PC-3 (cell line): ENCODE results near the gene GNPTG.

Source experiments
- CTCF ChIP-seq: fragments of 300-600 bp; sonication (generic); conservative IDR thresholded peaks from 2 replicates; pipeline ENCODE4 v1.5.1; 2017; ENCODE audit warnings: antibody characterized with exemption, low read depth, mild to moderate bottlenecking, low read length
- EZH2 ChIP-seq: fragments of 300-600 bp; sonication (generic); IDR thresholded peaks from one replicate; pipeline ENCODE4 v1.6.1; 2017; ENCODE audit warnings: antibody characterized with exemption, mild to moderate bottlenecking, low read length; ENCODE audit not compliant: unreplicated experiment

DNA sequence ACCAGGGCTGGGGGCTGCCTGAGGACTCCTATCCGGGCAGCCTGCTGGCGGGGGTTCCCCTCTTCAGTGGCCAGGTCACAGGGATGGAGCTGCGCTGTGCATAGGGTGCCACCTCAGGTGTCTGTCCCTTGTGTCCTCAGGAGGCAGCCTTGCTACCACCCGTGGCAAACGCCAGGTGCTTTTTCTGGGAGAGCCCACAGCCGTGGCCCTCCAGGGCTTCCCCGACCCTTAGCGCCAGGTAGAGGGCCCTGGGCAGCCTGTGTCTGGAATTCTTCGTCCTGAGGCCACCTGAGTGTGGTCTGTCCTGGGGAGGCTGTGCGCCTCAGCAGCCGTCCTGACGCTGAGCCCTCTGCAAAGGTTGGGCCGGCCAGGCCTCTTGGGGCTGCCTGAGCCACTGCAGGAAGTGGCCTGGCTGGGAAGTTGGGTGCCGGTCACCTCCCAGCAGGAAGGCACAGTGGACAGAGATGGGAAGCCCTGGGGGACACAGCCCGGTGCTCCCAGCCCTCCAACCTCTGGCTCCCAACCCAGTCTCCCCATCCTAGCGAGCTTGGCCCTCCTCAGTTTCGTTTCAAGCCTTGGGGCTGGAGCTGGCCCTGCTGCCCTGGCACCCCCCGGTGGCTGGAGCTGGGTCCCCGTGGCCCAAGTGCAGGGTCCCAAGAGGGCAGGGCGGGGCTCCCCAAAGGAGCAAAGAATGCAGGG lies 25.9 kb upstream of the GNPTG start:
- TF ChIP-seq CTCF: no peak
- TF ChIP-seq EZH2: no peak
